ENCODE data around the gene SPINK2.
A peak's percentile ranks its signal among the peaks of the same experiment; 100 is the strongest.

Gene SPINK2

DNA sequence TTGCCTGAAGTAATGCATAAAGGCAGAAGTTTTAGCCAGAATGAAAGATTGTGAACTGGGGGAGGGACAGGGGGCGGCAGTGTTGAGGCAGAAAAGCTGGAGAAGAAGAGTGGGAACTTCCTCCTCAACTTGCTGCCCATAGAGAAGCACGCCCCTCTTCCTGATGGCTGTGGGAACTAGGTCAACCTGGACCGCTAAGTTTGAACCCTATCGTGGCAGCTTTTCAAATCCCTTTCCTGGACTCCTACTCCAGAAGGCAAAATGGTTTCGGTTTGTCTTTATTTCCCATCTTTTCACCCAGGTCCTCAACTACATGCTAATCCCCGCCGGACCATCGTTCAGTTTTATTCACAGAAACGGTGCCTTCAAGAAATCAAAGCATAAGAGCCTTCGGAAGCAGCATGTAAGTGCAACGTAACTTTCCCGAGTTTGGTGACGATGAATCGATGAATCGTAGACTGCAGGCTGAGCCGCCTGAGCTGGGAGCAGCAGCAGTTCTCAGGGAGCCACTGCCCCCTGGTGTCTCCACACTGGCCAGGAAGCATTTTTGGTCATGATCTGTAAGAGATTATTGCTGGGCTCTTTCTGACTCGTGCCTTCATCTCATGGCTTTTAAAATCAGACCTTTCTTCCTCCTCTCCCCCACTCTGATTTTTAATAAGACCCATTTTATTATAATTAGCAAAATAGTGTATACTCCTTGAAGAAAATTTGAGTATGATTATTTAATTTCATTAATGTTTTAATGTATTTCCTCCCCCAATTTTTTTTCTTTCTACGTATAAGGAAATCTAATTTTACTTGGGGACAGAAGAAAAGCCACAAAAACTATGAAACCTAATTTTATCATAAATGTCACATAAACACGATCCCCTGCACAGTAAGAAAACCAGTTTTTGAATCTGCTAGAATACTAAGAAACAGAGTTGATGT is 21.4 kb downstream of the SPINK2 start:
- no peaks in the 10 kb centered on the region for H3K4me1 ChIP-seq (ENCODE audit: control insufficient read depth, insufficient read depth, low read length)
- WGBS (ENCODE audit: insufficient coverage, insufficient read length), result no CpG with 5 or more reads among the region's 19 CpGs
- no peak overlapping the region for H3K27ac ChIP-seq (ENCODE audit: low read length)

DNA sequence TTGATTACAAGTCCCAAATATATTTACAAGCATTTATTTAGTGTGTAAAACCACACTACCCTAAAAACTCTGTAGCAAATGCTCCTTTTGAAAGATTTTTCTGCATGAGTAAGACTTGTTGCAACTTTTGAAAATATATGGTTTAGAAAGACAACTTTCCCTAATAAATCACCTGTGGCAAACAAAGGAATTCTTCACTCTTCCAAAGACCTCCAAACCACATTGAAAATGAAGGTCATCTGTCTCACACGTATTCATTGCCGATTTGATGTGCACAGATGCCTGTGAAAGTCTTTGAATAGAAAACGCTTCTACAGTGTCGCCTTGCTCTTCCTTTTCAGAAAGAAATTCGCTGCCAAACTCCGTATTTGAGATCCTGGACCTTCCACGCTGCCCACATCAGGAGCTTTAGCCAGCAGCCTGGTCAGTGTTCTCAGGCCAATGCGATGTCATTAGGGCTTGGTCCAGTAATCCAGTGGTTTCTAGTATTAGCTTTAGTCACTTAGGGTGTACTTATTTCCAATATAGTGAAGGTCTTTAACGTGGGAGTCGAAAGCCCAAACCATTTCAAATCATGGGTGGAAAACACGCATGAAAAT is 22.2 kb downstream of the SPINK2 start:
- no peak for DNase-seq (ENCODE audit: low read depth, low spot score)
- Histone ChIP-seq H3K36me3 (ENCODE audit: control insufficient read depth, insufficient read depth, low read length) (no peaks in the 10 kb centered on the region), H3K4me1 (ENCODE audit: control insufficient read depth, insufficient read depth, low read length) (no peaks in the 10 kb centered on the region), H3K4me3 (ENCODE audit: low read length) (no peak overlapping the region), H3K27me3 (ENCODE audit: control insufficient read depth, insufficient read depth, low read length) (peaks cover 5% of the 10 kb centered on the region), H3K9me3 (ENCODE audit: control insufficient read depth, insufficient read depth, low read length) (no peaks in the 10 kb centered on the region), H3K27ac (ENCODE audit: low read length) (no peak overlapping the region)
- WGBS (ENCODE audit: insufficient coverage, insufficient read length), result no CpG with 5 or more reads among the region's 11 CpGs

More for the DNA sequence above, 21.4 kb downstream of the SPINK2 start:
- H3K4me3 ChIP-seq (ENCODE audit: low read length), result peak overlapping the region; percentile 41; the same call in 1 of the 2 replicates
- no peaks in the 10 kb centered on the region for H3K36me3 ChIP-seq (ENCODE audit: control insufficient read depth, insufficient read depth, low read length)
- DNase-seq (ENCODE audit: low read depth, low spot score), result peak; percentile 52
- H3K9me3 ChIP-seq (ENCODE audit: control insufficient read depth, insufficient read depth, low read length), result no peaks in the 10 kb centered on the region
- peaks cover 5% of the 10 kb centered on the region for H3K27me3 ChIP-seq (ENCODE audit: control insufficient read depth, insufficient read depth, low read length)

DNA sequence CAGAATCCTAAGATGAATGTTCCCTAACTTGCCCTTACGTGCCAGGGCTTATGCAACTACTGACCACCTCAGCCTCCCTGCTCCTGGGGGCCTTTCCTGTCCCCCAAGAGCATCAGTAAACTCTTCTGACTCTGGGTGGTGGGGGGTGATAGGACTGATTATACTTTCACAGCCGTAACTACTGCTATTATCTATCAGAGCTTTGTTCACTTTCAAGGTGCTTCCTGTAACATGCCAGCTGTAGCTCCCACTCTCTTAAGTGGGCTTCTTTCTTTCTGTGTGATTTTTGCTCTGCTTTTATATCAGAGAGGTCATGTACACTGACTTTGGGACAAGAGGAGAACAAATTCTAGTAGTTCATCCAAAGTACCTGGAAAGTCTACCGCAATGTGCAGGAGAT is 25.3 kb downstream of the SPINK2 start:
- WGBS (ENCODE audit: insufficient coverage, insufficient read length), result no CpG with 5 or more reads among the region's 3 CpGs
- Histone ChIP-seq H3K9me3 (ENCODE audit: control insufficient read depth, insufficient read depth, low read length) (no peaks in the 10 kb centered on the region), H3K27ac (ENCODE audit: low read length) (no peak overlapping the region), H3K36me3 (ENCODE audit: control insufficient read depth, insufficient read depth, low read length) (no peaks in the 10 kb centered on the region), H3K4me3 (ENCODE audit: low read length) (no peak overlapping the region), H3K4me1 (ENCODE audit: control insufficient read depth, insufficient read depth, low read length) (no peaks in the 10 kb centered on the region), H3K27me3 (ENCODE audit: control insufficient read depth, insufficient read depth, low read length) (peaks cover 5% of the 10 kb centered on the region)
- DNase-seq (ENCODE audit: low read depth, low spot score), result no peak

DNA sequence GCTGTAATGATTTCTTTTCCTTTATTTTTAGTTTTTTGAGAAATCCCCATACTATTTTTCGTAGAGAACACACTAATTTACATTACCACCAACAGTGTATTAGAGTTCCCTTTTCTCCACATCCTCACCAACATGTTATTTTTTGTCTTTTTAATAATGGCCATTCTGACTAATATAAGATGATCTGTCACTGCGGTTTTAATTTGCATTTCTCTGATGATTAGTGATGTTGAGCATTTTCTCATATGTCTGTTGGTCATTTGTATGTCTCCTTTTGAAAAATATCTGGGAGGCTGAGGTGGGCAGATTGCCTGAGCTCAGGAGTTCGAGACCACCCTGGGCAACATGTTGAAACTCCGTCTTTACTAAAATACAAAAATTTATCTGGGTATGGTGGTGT is 30.2 kb downstream of the SPINK2 start:
- no peak overlapping the region for H3K27ac ChIP-seq (ENCODE audit: low read length)
- no peak for DNase-seq (ENCODE audit: low read depth, low spot score)
- H3K36me3 ChIP-seq (ENCODE audit: control insufficient read depth, insufficient read depth, low read length), result no peaks in the 10 kb centered on the region
- WGBS (ENCODE audit: insufficient coverage, insufficient read length), result no CpG with 5 or more reads among the region's 4 CpGs
- H3K27me3 ChIP-seq (ENCODE audit: control insufficient read depth, insufficient read depth, low read length), result no peaks in the 10 kb centered on the region
- no peaks in the 10 kb centered on the region for H3K4me1 ChIP-seq (ENCODE audit: control insufficient read depth, insufficient read depth, low read length)
- no peaks in the 10 kb centered on the region for H3K9me3 ChIP-seq (ENCODE audit: control insufficient read depth, insufficient read depth, low read length)
- H3K4me3 ChIP-seq (ENCODE audit: low read length), result no peak overlapping the region

DNA sequence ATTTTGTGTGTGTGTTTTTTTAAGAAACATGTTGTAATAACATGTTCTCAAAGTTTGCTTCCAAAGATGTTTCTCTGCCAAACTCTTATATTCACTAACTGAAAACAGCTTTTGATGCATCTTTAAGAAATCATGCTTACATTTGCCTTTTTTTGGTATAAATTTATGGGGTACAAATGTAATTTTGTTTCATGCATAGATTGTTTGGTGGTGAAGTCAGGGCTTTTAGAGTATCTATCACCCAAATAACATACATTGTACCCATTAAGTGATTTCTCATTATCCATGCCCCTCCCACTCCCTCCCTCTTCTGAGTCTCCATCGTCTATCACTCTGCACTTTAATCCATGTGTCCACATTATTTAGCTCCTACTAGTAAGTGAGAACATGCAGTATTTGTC is 30.8 kb downstream of the SPINK2 start:
- DNase-seq (ENCODE audit: low read depth, low spot score), result no peak
- H3K9me3 ChIP-seq (ENCODE audit: control insufficient read depth, insufficient read depth, low read length), result no peaks in the 10 kb centered on the region
- H3K4me3 ChIP-seq (ENCODE audit: low read length), result no peak overlapping the region
- H3K27me3 ChIP-seq (ENCODE audit: control insufficient read depth, insufficient read depth, low read length), result no peaks in the 10 kb centered on the region
- no peaks in the 10 kb centered on the region for H3K36me3 ChIP-seq (ENCODE audit: control insufficient read depth, insufficient read depth, low read length)
- H3K27ac ChIP-seq (ENCODE audit: low read length), result no peak overlapping the region
- no peaks in the 10 kb centered on the region for H3K4me1 ChIP-seq (ENCODE audit: control insufficient read depth, insufficient read depth, low read length)
- WGBS (ENCODE audit: insufficient coverage, insufficient read length), result no CpG with 5 or more reads among the region's 1 CpG

DNA sequence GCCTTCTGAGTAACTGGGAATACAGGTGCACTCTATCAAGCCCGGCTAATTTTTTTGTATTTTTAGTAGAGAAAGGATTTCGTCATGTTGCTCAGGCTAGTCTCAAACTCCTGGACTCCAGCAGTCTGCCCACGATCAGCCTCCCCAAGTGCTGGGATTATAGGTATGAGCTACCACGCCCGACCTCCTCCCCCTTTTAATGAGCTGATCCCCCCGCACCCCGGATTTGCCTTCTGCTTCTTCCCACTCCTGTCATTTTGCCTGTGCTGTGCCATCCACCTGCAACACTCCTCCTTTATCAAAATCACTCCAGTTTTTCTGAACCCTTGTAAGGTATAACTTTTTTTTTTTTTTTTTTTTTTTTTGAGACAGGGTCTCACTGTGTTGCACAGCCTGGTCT is 33.4 kb downstream of the SPINK2 start:
- WGBS (ENCODE audit: insufficient coverage, insufficient read length), result no CpG with 5 or more reads among the region's 7 CpGs
- H3K27me3 ChIP-seq (ENCODE audit: control insufficient read depth, insufficient read depth, low read length), result no peaks in the 10 kb centered on the region

DNA sequence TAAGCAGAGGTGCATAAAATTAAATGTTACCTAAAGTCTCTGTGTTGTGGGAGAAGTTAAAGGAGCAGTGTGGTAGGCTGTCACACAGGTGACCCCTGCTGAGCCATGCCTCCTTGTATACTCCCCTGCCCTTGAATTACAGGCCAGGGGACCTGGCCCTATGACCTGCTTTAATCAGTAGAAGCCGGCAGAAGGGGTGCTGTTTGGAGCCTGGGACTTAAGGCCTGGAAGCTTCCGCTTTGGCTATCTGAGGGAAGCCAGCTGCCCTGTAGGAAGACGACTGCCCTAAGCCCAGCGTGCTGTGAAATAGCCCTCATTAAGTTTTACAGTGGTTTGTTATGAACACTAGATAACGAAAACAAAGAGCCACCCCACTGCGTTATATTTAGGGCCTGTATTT is 34.1 kb downstream of the SPINK2 start:
- no peaks in the 10 kb centered on the region for H3K9me3 ChIP-seq (ENCODE audit: control insufficient read depth, insufficient read depth, low read length)
- no peak for DNase-seq (ENCODE audit: low read depth, low spot score)
- no peak overlapping the region for H3K27ac ChIP-seq (ENCODE audit: low read length)
- H3K4me3 ChIP-seq (ENCODE audit: low read length), result no peak overlapping the region
- H3K4me1 ChIP-seq (ENCODE audit: control insufficient read depth, insufficient read depth, low read length), result no peaks in the 10 kb centered on the region
- H3K36me3 ChIP-seq (ENCODE audit: control insufficient read depth, insufficient read depth, low read length), result no peaks in the 10 kb centered on the region
- no peaks in the 10 kb centered on the region for H3K27me3 ChIP-seq (ENCODE audit: control insufficient read depth, insufficient read depth, low read length)
- no CpG with 5 or more reads among the region's 6 CpGs for WGBS (ENCODE audit: insufficient coverage, insufficient read length)

More for the DNA sequence above, 33.4 kb downstream of the SPINK2 start:
- no peaks in the 10 kb centered on the region for H3K36me3 ChIP-seq (ENCODE audit: control insufficient read depth, insufficient read depth, low read length)
- H3K27ac ChIP-seq (ENCODE audit: low read length), result no peak overlapping the region
- H3K4me3 ChIP-seq (ENCODE audit: low read length), result no peak overlapping the region
- DNase-seq (ENCODE audit: low read depth, low spot score), result no peak
- no peaks in the 10 kb centered on the region for H3K4me1 ChIP-seq (ENCODE audit: control insufficient read depth, insufficient read depth, low read length)
- no peaks in the 10 kb centered on the region for H3K9me3 ChIP-seq (ENCODE audit: control insufficient read depth, insufficient read depth, low read length)

DNA sequence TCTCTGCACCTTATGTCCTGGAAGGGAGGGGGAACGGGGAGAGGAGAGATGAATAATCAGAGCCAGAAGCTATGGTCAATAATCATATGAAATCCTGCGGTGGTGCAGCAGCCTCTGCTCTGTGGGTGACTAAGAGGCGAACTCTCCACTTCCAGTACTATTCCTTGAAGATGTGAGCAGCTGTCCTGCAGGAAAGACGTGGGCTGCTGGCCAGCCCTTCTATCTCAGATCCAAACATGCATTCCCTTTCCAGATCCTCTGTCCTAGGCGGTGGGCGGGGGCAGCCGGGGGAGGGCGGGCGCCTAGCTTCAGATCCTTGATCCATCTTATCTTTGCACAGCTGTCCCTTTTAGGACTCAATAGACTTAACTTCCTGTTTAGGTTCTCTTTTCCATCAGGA is 34.5 kb downstream of the SPINK2 start:
- Histone ChIP-seq H3K4me3 (ENCODE audit: low read length) (no peak overlapping the region), H3K4me1 (ENCODE audit: control insufficient read depth, insufficient read depth, low read length) (no peaks in the 10 kb centered on the region), H3K27ac (ENCODE audit: low read length) (no peak overlapping the region), H3K27me3 (ENCODE audit: control insufficient read depth, insufficient read depth, low read length) (no peaks in the 10 kb centered on the region), H3K36me3 (ENCODE audit: control insufficient read depth, insufficient read depth, low read length) (no peaks in the 10 kb centered on the region), H3K9me3 (ENCODE audit: control insufficient read depth, insufficient read depth, low read length) (no peaks in the 10 kb centered on the region)
- no peak for DNase-seq (ENCODE audit: low read depth, low spot score)
- no CpG with 5 or more reads among the region's 9 CpGs for WGBS (ENCODE audit: insufficient coverage, insufficient read length)

DNA sequence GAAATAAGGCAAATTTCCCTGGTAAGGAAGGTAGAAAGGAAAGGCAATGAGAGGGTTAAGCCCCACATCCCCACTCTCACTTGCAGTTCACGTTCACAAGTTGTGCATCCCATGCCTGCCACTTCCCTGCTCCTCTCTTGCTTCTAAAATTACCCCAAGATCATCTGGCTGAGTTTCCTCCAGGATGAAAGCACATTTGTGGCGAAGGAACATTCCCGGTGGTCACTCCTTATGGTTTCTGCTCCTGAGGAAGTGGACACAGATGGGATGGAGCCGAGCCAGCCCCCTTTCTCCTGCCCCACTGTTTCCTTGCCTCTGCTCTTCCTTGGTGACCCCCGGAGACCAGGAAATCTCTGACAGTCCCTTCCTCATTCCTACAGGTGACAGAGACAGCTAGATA is 37.5 kb downstream of the SPINK2 start:
- no peak overlapping the region for H3K4me3 ChIP-seq (ENCODE audit: low read length)
- H3K27me3 ChIP-seq (ENCODE audit: control insufficient read depth, insufficient read depth, low read length), result no peaks in the 10 kb centered on the region
- no peaks in the 10 kb centered on the region for H3K4me1 ChIP-seq (ENCODE audit: control insufficient read depth, insufficient read depth, low read length)
- H3K36me3 ChIP-seq (ENCODE audit: control insufficient read depth, insufficient read depth, low read length), result no peaks in the 10 kb centered on the region
- H3K27ac ChIP-seq (ENCODE audit: low read length), result no peak overlapping the region
- no CpG with 5 or more reads among the region's 5 CpGs for WGBS (ENCODE audit: insufficient coverage, insufficient read length)
- no peaks in the 10 kb centered on the region for H3K9me3 ChIP-seq (ENCODE audit: control insufficient read depth, insufficient read depth, low read length)
- no peak for DNase-seq (ENCODE audit: low read depth, low spot score)

DNA sequence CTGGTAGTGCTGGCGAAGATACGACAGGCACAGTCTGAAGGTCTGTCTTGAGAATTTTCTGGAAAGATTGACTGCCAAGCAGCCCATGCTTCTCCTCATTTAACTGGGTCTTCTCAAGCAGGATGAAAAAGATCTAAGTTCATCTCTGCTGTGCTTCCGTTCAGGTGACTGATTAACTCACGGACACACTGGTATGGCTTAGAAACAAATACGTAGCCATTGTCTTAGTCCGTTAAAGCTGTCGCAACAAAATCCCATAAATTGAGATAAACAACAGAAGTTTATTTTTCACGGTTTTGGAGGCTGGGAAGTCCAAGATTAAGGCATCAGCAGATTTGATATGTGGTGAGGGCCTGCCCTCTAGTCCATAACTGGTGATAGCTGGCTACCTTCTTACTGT is 39.5 kb downstream of the SPINK2 start:
- no peak for DNase-seq (ENCODE audit: low read depth, low spot score)
- Histone ChIP-seq H3K36me3 (ENCODE audit: control insufficient read depth, insufficient read depth, low read length) (no peaks in the 10 kb centered on the region), H3K4me3 (ENCODE audit: low read length) (no peak overlapping the region)

More for the DNA sequence above, 39.5 kb downstream of the SPINK2 start:
- WGBS (ENCODE audit: insufficient coverage, insufficient read length), result no CpG with 5 or more reads among the region's 8 CpGs
- H3K4me1 ChIP-seq (ENCODE audit: control insufficient read depth, insufficient read depth, low read length), result no peaks in the 10 kb centered on the region
- no peaks in the 10 kb centered on the region for H3K9me3 ChIP-seq (ENCODE audit: control insufficient read depth, insufficient read depth, low read length)
- H3K27ac ChIP-seq (ENCODE audit: low read length), result no peak overlapping the region
- no peaks in the 10 kb centered on the region for H3K27me3 ChIP-seq (ENCODE audit: control insufficient read depth, insufficient read depth, low read length)

Measured in iPS DF 6.9 (cell line).